ENCODE results near the gene PPP1R3G. TPM values are rescaled to one million over a fixed set of nuclear protein-coding genes. Genes with fewer than 3 reads are reported as not detected.

Gene PPP1R3G
- total RNA-seq, 3 donors from 2014 or later, result not detected

- H3K36me3 Mint-ChIP-seq (ENCODE audit: insufficient read depth), result peaks cover 2% of the 10 kb centered on the region
- no peak overlapping the region for H3K4me3 Mint-ChIP-seq
- H3K9me3 Mint-ChIP-seq, result no peaks in the 10 kb centered on the region
- ATAC-seq (no peak), DNase-seq (no peak)
- no peaks in the 10 kb centered on the region for H3K4me1 Mint-ChIP-seq (ENCODE audit: low read depth)
- H3K27me3 Mint-ChIP-seq (ENCODE audit: low read depth), result no peaks in the 10 kb centered on the region
Observed at GRCh38 chr6:5123296-5124143, 38.4 kb downstream of the PPP1R3G start.

DNA sequence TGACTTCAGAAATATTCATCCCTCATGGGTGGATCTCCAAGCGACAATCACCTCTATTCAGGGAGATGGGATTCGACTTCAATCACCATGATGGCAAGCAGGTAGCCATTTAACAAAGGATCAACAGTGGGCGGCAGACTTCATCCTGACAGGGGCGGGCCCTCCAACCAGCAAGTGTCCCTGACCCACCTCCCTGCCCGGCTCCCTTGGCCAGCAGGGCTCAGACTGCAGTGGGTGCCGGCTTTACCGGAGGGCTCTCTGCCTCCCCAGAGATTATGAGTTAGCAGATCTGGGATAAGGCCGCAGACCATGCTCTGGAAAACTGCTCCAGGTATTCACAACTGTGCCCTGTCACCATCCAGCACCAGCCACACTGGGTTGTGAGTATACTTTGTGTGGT lies 39.4 kb downstream of the PPP1R3G start:
- no peaks in the 10 kb centered on the region for H3K9me3 Mint-ChIP-seq
- H3K4me1 Mint-ChIP-seq (ENCODE audit: low read depth), result no peaks in the 10 kb centered on the region
- ATAC-seq (no peak), DNase-seq (no peak)
- H3K4me3 Mint-ChIP-seq, result no peak overlapping the region
- no peaks in the 10 kb centered on the region for H3K27me3 Mint-ChIP-seq (ENCODE audit: low read depth)
- peaks cover 2% of the 10 kb centered on the region for H3K36me3 Mint-ChIP-seq (ENCODE audit: insufficient read depth)

GRCh38 chr6:5125152-5126006 lies 40.2 kb downstream of the PPP1R3G start:
- H3K4me3 Mint-ChIP-seq, result no peak overlapping the region

DNA sequence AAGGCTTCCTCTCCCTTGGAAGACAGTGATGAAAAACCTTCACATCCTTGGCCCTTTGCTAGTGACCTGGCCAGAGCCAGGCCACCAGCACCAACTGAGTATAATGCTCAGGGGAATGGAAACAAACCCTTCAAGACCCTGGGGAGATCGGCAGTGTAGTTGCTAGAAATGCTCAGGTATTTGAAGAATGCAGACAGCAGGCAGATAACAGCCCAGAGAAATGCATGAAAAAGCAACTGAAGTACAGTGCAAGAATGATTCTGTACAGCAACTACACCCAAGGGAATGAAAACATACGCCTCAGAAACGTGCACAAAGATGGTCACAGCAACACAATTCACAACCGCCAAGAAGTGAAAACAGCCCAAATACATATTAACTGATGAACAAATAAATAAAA lies 41.1 kb downstream of the PPP1R3G start:
- no peaks in the 10 kb centered on the region for H3K27me3 Mint-ChIP-seq (ENCODE audit: low read depth)
- peaks cover 3% of the 10 kb centered on the region for H3K36me3 Mint-ChIP-seq (ENCODE audit: insufficient read depth)
- ATAC-seq (no peak), DNase-seq (no peak)
- no peaks in the 10 kb centered on the region for H3K4me1 Mint-ChIP-seq (ENCODE audit: low read depth)
- no peak overlapping the region for H3K4me3 Mint-ChIP-seq
- no peaks in the 10 kb centered on the region for H3K9me3 Mint-ChIP-seq

More at GRCh38 chr6:5125152-5126006, 40.2 kb downstream of the PPP1R3G start:
- Mint-ChIP-seq H3K4me1 (ENCODE audit: low read depth) (no peaks in the 10 kb centered on the region), H3K36me3 (ENCODE audit: insufficient read depth) (peaks cover 3% of the 10 kb centered on the region), H3K27me3 (ENCODE audit: low read depth) (no peaks in the 10 kb centered on the region), H3K9me3 (no peaks in the 10 kb centered on the region)
- DNase-seq (no peak), ATAC-seq (no peak)

DNA sequence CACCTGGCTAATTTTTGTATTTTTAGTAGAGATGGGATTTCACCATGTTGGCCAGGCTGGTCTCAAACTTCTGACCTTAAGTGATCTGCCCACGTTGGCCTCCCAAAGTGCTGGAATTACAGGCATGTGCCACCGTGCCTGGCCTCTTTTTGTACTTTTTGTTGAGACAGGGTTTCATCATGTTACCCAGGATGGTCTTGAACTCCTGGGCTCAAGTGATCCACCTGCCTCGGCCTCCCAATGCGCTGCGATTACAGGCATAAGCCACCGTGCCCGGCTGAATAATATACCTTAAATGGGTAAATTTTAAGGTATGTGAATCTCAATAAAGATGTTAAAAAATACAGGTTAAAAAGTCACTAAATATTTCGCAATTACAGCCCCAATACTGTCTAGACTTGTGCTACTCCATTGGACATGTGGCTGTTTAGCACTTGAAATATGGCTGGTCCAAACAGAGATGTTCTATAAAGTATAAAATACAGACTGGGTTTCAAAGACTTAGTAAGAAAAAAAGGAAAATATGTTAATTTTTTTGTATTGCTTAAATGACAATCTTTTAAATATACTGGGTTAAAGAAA lies 42.1 kb downstream of the PPP1R3G start:
- DNase-seq (no peak), ATAC-seq (no peak)
- Mint-ChIP-seq H3K27me3 (ENCODE audit: low read depth) (no peaks in the 10 kb centered on the region), H3K4me3 (no peak overlapping the region), H3K4me1 (ENCODE audit: low read depth) (no peaks in the 10 kb centered on the region), H3K36me3 (ENCODE audit: insufficient read depth) (peaks cover 3% of the 10 kb centered on the region), H3K9me3 (no peaks in the 10 kb centered on the region)

DNA sequence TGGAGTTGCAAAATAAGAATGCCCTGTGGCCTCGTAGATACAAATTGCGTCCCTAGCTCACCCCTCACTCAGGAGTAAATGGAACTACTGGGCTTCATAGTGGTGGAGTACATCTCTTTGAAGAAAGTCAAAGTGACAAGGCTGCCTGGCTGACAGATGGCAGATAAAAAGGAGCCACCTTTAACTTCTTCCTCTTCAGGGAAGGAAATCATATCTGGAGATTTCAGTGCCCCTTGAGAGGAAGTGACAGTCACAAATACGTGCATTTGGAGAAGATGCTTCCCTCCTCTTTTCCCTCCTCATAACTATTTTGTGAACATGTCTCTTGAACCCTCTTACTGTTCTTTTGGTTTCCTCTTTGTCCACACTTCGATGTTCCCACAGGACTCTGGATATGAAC lies 43.2 kb downstream of the PPP1R3G start:
- Mint-ChIP-seq H3K36me3 (ENCODE audit: insufficient read depth) (peaks cover 3% of the 10 kb centered on the region), H3K9me3 (no peaks in the 10 kb centered on the region), H3K4me1 (ENCODE audit: low read depth) (no peaks in the 10 kb centered on the region), H3K27me3 (ENCODE audit: low read depth) (no peaks in the 10 kb centered on the region), H3K4me3 (no peak overlapping the region)
- ATAC-seq (no peak), DNase-seq (no peak)

DNA sequence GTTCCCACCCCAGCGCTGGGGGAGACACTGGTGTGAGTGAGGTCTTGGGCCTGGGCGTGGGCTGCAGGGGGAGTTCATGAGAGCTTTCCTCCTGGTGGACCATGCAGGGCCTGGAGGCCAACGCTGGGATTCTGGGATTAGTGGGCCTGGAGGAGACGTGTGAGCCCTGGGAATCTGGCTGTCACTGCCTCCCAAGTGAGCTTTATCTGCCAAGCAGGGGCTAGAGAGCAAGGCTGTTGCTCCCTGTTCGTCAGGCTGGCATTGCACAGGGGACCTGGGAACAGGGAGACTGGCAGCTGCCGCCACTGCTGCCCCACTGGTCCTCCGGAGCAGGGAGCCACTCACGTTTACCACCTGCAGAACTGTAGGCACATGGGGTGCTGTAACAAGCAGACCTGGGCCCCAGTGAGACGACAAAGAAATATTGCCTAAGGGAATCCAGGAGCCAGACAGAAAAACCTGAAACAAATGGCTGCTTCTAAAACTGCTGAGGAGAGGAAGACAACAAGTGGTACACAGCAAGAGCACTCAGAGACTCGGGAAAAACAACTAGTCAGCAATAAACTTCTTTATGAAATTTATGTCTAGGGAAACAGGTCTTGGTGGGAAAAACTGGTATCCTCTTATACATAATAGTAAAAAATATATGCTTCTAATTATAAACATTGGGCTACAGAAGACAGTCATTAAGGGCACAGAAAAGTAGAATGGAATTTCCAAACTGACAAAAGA lies 45.2 kb downstream of the PPP1R3G start:
- Mint-ChIP-seq H3K36me3 (ENCODE audit: insufficient read depth) (peaks cover 3% of the 10 kb centered on the region), H3K27me3 (ENCODE audit: low read depth) (no peaks in the 10 kb centered on the region), H3K9me3 (no peaks in the 10 kb centered on the region), H3K4me1 (ENCODE audit: low read depth) (no peaks in the 10 kb centered on the region), H3K4me3 (no peak overlapping the region)
- DNase-seq (no peak), ATAC-seq (no peak)

DNA sequence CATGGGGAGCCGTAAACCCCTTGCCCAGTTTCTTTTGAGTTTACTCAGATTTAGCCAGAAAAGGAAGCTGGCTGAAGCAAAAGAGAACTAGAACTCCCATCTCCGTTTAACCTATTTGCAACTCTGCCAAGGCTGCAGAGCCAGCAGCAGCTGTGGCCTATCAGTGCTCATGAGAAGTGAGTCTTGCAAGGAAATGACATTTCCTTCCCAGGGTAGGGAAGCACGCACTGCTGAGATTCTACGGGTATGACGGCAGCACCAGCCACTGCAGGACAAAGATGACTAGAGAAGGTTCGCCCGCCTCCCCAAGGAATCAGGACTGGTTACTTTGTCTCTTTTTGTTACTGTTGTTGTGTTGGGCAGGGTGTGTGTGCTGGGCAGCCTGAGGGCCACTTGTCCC lies 47.6 kb downstream of the PPP1R3G start:
- Mint-ChIP-seq H3K4me3 (no peak overlapping the region), H3K27me3 (ENCODE audit: low read depth) (no peaks in the 10 kb centered on the region), H3K9me3 (no peaks in the 10 kb centered on the region), H3K36me3 (ENCODE audit: insufficient read depth) (peaks cover 5% of the 10 kb centered on the region), H3K4me1 (ENCODE audit: low read depth) (no peaks in the 10 kb centered on the region)
- no peak for DNase-seq
- no peak for ATAC-seq

GRCh38 chr6:5133943-5134342 lies 48.8 kb downstream of the PPP1R3G start:
- Mint-ChIP-seq H3K4me1 (ENCODE audit: low read depth) (no peaks in the 10 kb centered on the region), H3K4me3 (no peak overlapping the region), H3K9me3 (no peaks in the 10 kb centered on the region), H3K36me3 (ENCODE audit: insufficient read depth) (peaks cover 5% of the 10 kb centered on the region), H3K27me3 (ENCODE audit: low read depth) (no peaks in the 10 kb centered on the region)
- ATAC-seq, result no peak
- DNase-seq, result no peak

DNA sequence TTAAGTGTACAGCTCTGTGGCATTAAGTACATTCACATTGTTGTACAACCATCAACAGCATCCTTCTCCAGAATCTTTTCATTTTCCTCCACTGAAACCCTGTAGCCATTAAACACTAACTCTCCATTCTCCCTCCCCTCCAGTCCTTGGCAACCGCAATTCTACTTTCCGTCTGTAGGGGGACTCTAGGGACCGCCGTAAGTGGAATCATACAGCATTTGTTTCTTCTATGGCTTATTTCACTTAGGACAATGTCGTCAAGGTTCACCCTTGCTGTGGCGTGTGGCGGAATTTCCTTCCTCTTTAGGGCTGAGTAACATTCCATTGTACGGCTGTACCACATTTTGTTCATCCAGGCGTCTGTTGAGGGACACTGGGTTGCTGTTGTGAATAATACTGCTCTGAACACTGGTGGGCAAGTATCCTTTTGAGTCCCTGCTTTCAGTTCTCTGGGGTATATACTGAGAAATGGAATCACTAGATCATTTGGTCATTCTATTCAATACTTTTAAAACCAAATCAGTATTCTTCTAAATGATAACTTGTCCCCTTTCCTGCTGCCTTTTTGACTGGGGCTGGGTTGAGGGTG lies 50.7 kb downstream of the PPP1R3G start:
- H3K4me1 Mint-ChIP-seq (ENCODE audit: low read depth), result no peaks in the 10 kb centered on the region
- DNase-seq (peak; percentile 31), ATAC-seq (peak; percentile 58 to 61)
- peaks cover 3% of the 10 kb centered on the region for H3K36me3 Mint-ChIP-seq (ENCODE audit: insufficient read depth)
- no peaks in the 10 kb centered on the region for H3K9me3 Mint-ChIP-seq
- H3K4me3 Mint-ChIP-seq, result no peak overlapping the region
- H3K27me3 Mint-ChIP-seq (ENCODE audit: low read depth), result no peaks in the 10 kb centered on the region

GRCh38 chr6:5136851-5137250 lies 51.7 kb downstream of the PPP1R3G start:
- Mint-ChIP-seq H3K36me3 (ENCODE audit: insufficient read depth) (peaks cover 3% of the 10 kb centered on the region), H3K4me3 (no peak overlapping the region), H3K4me1 (ENCODE audit: low read depth) (no peaks in the 10 kb centered on the region), H3K27me3 (ENCODE audit: low read depth) (no peaks in the 10 kb centered on the region), H3K9me3 (no peaks in the 10 kb centered on the region)
- ATAC-seq (no peak), DNase-seq (no peak)
